ENCODE data around the gene GRID1.

GRID1 gene

DNA sequence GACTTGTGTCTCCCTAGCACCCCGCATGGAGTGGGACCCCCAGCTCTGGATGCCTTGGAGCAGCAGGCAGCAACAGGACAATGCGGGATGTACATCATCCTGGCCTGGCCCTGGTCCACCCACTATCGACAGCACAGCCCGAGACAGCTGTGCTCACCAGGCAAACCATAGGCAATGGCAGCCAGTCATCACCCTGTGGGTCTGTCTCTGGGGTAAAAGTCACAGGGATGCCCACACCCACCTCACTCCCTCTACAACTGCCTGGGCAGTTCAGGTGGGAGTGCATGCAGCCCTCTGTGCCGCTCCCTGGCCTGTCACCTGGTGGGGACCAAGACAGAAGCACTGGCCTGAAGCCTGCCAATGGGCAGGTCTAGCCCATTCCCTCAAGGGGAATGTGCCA, 147.8 kb downstream of the GRID1 start:
- Histone ChIP-seq H3K27me3 (ENCODE audit: insufficient read depth, poor library complexity, severe bottlenecking) (no peaks in the 10 kb centered on the region), H3K9me3 (ENCODE audit: severe bottlenecking) (no peaks in the 10 kb centered on the region), H3K36me3 (ENCODE audit: low read depth) (no peaks in the 10 kb centered on the region), H3K27ac (ENCODE audit: poor library complexity, severe bottlenecking) (no peak overlapping the region), H3K4me1 (ENCODE audit: insufficient read depth, poor library complexity, severe bottlenecking) (no peaks in the 10 kb centered on the region), H3K4me3 (ENCODE audit: severe bottlenecking) (no peak overlapping the region)
- ATAC-seq (ENCODE audit: low read depth) = no peak
- DNase-seq (ENCODE audit: low spot score) = no peak
- TF ChIP-seq, protein P1, sequence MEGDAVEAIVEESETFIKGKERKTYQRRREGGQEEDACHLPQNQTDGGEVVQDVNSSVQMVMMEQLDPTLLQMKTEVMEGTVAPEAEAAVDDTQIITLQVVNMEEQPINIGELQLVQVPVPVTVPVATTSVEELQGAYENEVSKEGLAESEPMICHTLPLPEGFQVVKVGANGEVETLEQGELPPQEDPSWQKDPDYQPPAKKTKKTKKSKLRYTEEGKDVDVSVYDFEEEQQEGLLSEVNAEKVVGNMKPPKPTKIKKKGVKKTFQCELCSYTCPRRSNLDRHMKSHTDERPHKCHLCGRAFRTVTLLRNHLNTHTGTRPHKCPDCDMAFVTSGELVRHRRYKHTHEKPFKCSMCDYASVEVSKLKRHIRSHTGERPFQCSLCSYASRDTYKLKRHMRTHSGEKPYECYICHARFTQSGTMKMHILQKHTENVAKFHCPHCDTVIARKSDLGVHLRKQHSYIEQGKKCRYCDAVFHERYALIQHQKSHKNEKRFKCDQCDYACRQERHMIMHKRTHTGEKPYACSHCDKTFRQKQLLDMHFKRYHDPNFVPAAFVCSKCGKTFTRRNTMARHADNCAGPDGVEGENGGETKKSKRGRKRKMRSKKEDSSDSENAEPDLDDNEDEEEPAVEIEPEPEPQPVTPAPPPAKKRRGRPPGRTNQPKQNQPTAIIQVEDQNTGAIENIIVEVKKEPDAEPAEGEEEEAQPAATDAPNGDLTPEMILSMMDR (IDR thresholded peaks at IDR 0.05; ENCODE audit: poor library complexity, severe bottlenecking) = no peak

DNA sequence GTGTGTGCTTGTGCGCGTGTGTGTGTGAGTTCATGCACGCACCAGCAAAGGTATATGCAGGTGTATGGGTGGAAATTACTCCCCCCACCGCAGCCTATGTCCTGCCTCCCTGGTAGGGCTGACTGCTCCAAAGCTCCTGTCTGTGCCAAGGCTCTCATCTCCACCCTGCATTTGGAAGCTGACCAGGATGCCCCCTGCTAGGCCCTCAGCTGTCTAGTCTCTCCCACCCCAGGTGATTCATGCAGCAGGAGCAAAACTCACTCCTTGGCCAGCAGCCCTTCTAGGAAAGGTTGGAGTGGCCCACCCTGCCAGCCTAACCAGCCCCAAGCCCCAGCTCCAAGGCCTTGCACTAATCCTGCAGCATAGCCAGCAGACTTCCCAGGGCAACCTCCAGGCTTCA, 148.4 kb downstream of the GRID1 start:
- no peak overlapping the region for H3K4me3 ChIP-seq (ENCODE audit: severe bottlenecking)
- no peaks in the 10 kb centered on the region for H3K27me3 ChIP-seq (ENCODE audit: insufficient read depth, poor library complexity, severe bottlenecking)
- DNase-seq (ENCODE audit: low spot score) = no peak
- no peaks in the 10 kb centered on the region for H3K36me3 ChIP-seq (ENCODE audit: low read depth)
- no peaks in the 10 kb centered on the region for H3K4me1 ChIP-seq (ENCODE audit: insufficient read depth, poor library complexity, severe bottlenecking)
- no peak for ATAC-seq (ENCODE audit: low read depth)
- no peak overlapping the region for H3K27ac ChIP-seq (ENCODE audit: poor library complexity, severe bottlenecking)
- TF ChIP-seq, protein P1 (IDR thresholded peaks at IDR 0.05; ENCODE audit: poor library complexity, severe bottlenecking) = no peak
- no peaks in the 10 kb centered on the region for H3K9me3 ChIP-seq (ENCODE audit: severe bottlenecking)

DNA sequence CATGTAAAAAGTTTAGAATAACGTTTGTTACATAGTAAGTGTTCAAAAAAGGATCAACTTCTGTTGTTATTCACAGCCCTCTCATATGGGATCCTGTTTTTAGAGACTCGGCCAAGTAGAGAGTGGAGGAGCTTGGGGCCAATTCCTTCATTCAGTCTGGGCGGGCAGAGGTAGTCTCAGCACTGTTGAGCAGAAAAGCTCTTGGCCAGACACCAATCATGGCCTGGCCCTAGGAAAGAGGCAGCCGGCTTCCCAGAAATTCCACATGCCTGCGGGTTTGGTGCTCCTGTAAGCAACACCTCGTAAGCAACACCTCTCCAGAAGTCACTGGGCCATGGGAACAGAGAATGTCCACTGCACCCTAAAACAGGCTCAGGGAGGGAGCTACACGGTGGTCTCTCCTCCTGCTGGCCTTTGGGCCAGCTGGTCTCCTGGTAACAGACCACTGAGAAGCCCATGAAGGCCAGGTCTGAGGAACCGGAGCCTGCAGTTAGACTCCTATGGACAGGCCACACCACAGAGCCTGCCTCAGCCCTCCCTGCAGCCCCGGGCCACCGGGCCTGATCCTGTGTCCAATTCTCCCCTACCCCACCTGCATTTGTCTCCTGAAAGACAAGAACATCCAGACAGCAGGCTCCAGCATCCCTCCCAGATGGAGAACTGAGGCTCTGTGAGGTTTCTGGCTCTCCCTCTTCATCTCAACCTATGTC, 149.1 kb downstream of the GRID1 start:
- Histone ChIP-seq H3K9me3 (ENCODE audit: severe bottlenecking) (no peaks in the 10 kb centered on the region), H3K27me3 (ENCODE audit: insufficient read depth, poor library complexity, severe bottlenecking) (no peaks in the 10 kb centered on the region), H3K4me1 (ENCODE audit: insufficient read depth, poor library complexity, severe bottlenecking) (no peaks in the 10 kb centered on the region), H3K27ac (ENCODE audit: poor library complexity, severe bottlenecking) (no peak overlapping the region), H3K36me3 (ENCODE audit: low read depth) (no peaks in the 10 kb centered on the region), H3K4me3 (ENCODE audit: severe bottlenecking) (no peak overlapping the region)
- TF ChIP-seq, protein P1 (IDR thresholded peaks at IDR 0.05; ENCODE audit: poor library complexity, severe bottlenecking) = no peak
- no peak for DNase-seq (ENCODE audit: low spot score)
- ATAC-seq (ENCODE audit: low read depth) = no peak

DNA sequence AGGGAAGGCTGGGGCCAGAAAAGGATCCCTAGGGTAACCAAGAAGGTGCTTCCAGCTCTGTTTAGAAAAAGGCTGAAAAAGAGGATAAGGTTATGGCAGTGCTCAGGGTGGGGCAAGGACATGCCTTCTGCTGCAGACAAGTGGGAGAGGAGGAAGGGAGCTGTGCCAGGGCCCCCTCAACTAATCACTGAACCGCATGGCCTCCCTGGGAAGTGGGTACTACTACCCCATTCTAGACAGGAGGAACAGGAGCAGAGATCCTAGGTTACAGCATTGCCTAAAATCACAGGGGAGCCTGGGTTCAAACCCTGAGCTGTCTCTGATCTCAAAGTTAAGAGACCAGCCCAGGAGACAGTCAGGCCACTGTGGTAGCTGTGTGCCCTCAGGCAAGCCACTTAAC, 149.7 kb downstream of the GRID1 start:
- Histone ChIP-seq H3K27me3 (ENCODE audit: insufficient read depth, poor library complexity, severe bottlenecking) (no peaks in the 10 kb centered on the region), H3K9me3 (ENCODE audit: severe bottlenecking) (no peaks in the 10 kb centered on the region), H3K4me1 (ENCODE audit: insufficient read depth, poor library complexity, severe bottlenecking) (no peaks in the 10 kb centered on the region), H3K27ac (ENCODE audit: poor library complexity, severe bottlenecking) (no peak overlapping the region), H3K36me3 (ENCODE audit: low read depth) (no peaks in the 10 kb centered on the region), H3K4me3 (ENCODE audit: severe bottlenecking) (no peak overlapping the region)
- no peak for DNase-seq (ENCODE audit: low spot score)
- TF ChIP-seq, protein P1 (IDR thresholded peaks at IDR 0.05; ENCODE audit: poor library complexity, severe bottlenecking) = no peak
- no peak for ATAC-seq (ENCODE audit: low read depth)

DNA sequence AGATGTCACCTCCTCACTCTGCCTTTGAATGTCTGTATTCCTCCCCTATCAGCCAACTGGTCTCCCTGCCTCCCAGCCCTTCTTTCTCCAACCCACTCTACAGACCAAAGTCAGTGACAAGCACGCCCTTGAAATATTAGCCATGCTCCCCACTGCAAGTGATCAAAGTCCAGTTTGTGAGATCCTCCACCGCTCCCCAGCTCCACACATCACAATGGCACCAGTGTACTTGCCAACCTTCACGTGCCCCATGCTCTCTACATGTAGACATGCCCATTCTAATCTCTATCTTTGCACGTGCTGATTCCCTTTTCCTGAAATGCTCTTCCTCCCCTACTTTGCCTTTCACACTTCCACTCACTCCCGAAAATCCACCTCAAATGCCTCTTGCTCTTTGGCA, 150.9 kb downstream of the GRID1 start:
- Histone ChIP-seq H3K9me3 (ENCODE audit: severe bottlenecking) (no peaks in the 10 kb centered on the region), H3K4me3 (ENCODE audit: severe bottlenecking) (no peak overlapping the region), H3K36me3 (ENCODE audit: low read depth) (no peaks in the 10 kb centered on the region), H3K27ac (ENCODE audit: poor library complexity, severe bottlenecking) (no peak overlapping the region), H3K4me1 (ENCODE audit: insufficient read depth, poor library complexity, severe bottlenecking) (no peaks in the 10 kb centered on the region), H3K27me3 (ENCODE audit: insufficient read depth, poor library complexity, severe bottlenecking) (no peaks in the 10 kb centered on the region)
- DNase-seq (ENCODE audit: low spot score) (no peak), ATAC-seq (ENCODE audit: low read depth) (no peak)
- TF ChIP-seq, protein P1 (IDR thresholded peaks at IDR 0.05; ENCODE audit: poor library complexity, severe bottlenecking) = no peak
